Measurements from ENCODE around the gene ODF4.
"Not testable (repeated sequence)": the region's sequence is repeated elsewhere in the genome, so short reads cannot be mapped to it uniquely, and the experiment has no call there.

The ODF4 gene

DNA sequence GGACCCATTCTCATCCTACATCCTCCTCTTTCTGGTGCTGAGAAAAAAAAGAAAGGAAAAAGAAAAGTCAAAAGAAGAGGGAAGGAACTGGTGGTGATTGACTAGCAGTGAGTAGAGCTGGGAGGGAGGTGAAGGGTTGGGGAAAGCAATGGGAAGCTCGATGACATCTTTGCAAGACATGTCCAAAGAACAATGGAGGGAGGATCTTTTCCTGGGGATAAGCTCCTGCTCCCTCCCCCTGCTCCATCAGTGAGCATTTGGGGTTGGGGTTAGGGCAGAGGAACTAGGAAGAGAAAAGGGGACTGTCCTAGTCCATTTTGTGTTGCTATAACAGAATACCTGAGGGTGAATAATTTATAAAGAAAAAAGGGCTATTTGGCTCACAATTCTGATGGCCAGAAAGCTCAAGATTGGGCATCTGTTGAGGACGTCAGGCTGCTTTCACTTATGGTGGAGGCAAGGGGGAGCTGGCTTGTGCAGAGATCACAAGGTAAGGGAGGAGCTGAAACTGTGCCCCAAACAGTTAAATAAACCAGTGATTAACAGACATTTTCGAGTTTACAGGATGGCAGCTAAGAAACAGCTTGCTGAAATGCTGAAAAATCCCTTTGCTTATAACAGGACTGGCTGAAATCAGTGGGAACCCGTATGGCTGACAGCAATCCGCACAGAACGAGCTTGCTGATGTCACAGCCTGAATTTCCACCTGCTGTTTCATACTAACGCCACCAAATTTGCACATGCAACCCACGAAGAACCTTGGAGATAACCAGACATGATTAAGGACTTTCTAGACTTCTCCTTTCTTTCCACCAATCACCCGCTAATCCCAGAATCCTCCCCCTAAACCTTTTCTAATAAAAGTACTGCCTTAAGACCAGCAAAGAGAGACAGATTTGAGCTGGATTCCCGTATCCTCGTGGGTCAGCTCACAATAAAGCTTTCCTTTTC lies 1.6 kb upstream of the ODF4 start:
- TF ChIP-seq, protein P1, sequence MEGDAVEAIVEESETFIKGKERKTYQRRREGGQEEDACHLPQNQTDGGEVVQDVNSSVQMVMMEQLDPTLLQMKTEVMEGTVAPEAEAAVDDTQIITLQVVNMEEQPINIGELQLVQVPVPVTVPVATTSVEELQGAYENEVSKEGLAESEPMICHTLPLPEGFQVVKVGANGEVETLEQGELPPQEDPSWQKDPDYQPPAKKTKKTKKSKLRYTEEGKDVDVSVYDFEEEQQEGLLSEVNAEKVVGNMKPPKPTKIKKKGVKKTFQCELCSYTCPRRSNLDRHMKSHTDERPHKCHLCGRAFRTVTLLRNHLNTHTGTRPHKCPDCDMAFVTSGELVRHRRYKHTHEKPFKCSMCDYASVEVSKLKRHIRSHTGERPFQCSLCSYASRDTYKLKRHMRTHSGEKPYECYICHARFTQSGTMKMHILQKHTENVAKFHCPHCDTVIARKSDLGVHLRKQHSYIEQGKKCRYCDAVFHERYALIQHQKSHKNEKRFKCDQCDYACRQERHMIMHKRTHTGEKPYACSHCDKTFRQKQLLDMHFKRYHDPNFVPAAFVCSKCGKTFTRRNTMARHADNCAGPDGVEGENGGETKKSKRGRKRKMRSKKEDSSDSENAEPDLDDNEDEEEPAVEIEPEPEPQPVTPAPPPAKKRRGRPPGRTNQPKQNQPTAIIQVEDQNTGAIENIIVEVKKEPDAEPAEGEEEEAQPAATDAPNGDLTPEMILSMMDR (IDR thresholded peaks at IDR 0.05; ENCODE audit: low read depth, low read length), result no peak
- no peak for DNase-seq (ENCODE audit: low read depth in 2 of 2)
- no peak overlapping the region for H3K4me3 ChIP-seq (replicated peaks in 1 of 2; ENCODE audit: low read depth in 2 of 2, low read length in 2 of 2)

DNA sequence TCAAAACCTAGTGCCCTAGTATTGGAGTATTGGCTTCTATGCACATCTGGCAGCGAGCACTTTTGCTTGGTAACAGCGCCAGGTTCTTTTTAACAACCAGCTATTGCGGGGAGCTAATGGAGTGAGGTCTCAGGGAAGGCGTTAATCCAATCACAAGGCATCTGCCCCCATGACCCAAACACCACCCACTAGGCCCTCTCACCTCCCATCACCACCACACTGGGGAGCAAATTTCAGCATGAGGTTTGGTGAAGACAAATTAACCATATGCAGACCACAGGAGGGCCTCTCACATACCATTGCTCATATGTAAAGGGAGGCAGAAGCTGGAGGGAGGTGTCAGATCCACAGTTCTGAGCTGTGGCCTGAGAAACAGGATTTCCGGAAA lies 893 bp upstream of the ODF4 start:
- TF ChIP-seq, protein P1 (IDR thresholded peaks at IDR 0.05; ENCODE audit: low read depth, low read length), result no peak
- H3K4me3 ChIP-seq (replicated peaks in 1 of 2; ENCODE audit: low read depth in 2 of 2, low read length in 2 of 2), result no peak overlapping the region

DNA sequence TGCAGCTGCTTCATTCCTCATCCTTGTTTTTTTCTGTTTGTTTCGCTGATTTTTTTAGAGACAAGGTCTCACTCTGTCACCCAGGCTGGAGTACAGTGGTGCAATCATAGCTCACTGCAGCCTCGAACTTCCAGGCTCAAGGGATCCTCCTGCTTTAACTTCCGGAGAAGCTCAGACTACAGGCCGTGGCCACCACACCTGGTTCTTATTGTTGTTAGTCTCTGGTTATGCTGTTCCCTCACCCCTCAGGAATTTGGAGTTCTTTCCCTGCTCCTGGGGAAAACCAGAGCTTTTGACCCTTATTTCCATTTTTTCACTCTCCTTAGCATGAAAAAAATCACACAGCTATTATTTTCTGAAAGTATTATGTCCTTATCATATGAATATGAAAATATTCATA lies 1.8 kb downstream of the ODF4 start:
- no peak for DNase-seq (ENCODE audit: low read depth in 2 of 2)
- TF ChIP-seq, protein P1 (IDR thresholded peaks at IDR 0.05; ENCODE audit: low read depth, low read length), result no peak
- H3K4me3 ChIP-seq (replicated peaks in 1 of 2; ENCODE audit: low read depth in 2 of 2, low read length in 2 of 2), result no peak overlapping the region

More for the DNA sequence above, 893 bp upstream of the ODF4 start:
- no peak for DNase-seq (ENCODE audit: low read depth in 2 of 2)

DNA sequence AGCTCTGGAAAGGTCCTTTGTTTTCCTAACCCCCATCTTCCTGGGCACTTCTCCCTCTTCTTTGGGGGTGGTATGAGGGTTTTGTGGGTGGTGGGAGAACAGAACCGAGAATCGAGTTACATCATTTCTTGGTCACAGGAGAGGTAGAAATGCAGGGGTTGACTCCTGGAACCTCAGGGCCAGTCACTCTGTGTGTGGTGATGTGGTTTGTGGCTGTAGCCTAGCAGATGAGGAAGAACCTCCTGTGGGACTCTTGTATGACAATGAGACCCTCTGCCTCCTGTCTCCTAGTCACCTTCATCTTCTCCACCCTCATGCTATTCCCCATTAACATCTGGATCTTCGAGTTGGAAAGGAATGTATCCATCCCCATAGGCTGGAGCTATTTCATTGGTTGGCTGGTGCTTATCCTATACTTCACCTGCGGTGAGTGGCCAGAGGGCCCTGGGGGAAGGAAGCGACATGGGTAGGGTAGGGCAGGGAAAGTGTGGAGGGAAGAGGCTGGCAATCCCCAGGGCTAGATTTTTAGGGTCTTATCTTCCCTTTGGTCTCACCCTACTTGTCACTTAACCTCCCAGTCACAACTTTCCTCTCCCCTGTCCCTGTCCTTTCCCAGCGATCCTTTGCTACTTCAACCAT lies 5.5 kb downstream of the ODF4 start:
- TF ChIP-seq, protein P1 (IDR thresholded peaks at IDR 0.05; ENCODE audit: low read depth, low read length), result no peak
- no peak overlapping the region for H3K4me3 ChIP-seq (replicated peaks in 1 of 2; ENCODE audit: low read depth in 2 of 2, low read length in 2 of 2)
- no peak for DNase-seq (ENCODE audit: low read depth in 2 of 2)

DNA sequence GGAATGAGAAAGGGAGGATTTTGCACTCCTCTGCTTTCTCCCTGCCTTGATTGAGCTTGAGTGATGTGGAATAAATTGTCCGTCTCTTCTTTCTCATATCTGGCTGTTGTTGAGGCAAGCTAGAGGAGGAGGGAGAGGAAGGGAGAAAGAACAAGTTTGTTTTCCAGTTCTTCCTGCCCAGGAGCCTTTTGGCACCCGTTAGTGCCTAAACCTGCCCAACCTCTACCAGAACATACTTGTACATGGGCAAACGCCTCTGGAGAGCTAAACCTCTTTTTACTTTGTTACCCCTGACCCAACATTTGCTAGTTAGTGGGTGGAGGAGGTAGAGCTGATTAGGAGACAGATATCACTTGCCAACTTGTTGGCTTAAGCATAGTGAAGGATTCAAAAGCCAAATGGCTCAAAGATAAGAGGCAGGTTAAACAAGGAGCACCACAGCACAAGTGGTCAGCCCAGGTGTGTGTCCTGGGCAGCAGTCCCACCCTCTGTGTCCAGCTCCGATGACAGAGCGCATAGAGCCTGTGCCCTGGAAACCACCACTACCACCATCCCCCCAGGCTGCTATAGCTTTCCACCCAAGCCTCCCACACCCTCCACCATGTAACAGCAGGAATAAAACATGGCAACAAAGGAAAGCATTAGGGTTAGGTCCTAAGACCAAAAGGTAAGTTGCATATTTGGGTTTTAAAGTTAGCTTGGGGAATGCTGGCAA lies 6.5 kb downstream of the ODF4 start:
- DNase-seq (ENCODE audit: low read depth in 2 of 2), result no peak
- no peak overlapping the region for H3K4me3 ChIP-seq (replicated peaks in 1 of 2; ENCODE audit: low read depth in 2 of 2, low read length in 2 of 2)
- TF ChIP-seq, protein P1 (IDR thresholded peaks at IDR 0.05; ENCODE audit: low read depth, low read length), result no peak

DNA sequence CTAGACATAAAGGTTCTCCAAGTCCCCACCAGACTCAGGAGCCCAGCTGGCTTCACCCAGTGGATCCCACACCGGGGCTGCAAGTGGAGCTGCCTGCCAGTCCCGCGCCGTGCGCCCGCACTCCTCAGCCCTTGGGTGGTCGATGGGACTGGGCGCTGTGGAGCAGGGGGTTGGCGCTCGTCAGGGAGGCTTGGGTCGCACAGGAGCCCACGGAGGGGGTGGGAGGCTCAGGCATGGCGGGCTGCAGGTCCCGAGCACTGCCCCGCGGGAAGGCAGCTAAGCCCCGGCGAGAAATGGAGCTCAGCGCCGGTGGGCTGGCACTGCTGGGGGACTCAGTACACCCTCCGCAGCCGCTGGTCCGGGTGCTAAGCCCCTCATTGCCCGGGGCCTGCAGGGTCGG lies 7.4 kb downstream of the ODF4 start:
- H3K4me3 ChIP-seq (replicated peaks in 1 of 2; ENCODE audit: low read depth in 2 of 2, low read length in 2 of 2), result not testable (repeated sequence)

DNA sequence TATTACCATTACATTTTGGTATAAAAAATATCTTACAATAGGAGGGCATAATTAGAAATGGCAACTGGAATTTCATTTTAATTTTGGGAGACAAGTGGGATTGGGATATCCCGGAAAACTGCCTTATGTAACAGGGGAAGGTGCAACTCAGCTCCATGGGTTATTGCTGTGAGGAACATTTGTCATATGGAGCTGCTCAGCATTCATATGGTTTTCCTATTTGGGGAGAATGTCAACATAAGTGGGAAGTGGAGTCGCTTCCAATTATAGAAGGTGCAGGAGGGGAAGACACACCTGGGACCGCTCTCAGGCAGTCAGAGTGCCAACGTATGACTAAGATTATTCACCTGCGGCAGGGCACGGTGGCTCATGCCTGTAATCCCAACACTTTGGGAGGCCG lies 10.7 kb downstream of the ODF4 start:
- H3K4me3 ChIP-seq (replicated peaks in 1 of 2; ENCODE audit: low read depth in 2 of 2, low read length in 2 of 2), result no peak overlapping the region
- TF ChIP-seq, protein P1 (IDR thresholded peaks at IDR 0.05; ENCODE audit: low read depth, low read length), result no peak
- no peak for DNase-seq (ENCODE audit: low read depth in 2 of 2)

More for the DNA sequence above, 7.4 kb downstream of the ODF4 start:
- not testable (repeated sequence) for DNase-seq (ENCODE audit: low read depth in 2 of 2)

Measured in cardiac fibroblast (primary cell).